Measurements from ENCODE around the gene HSPG2. TPM values are rescaled to one million over a fixed set of nuclear protein-coding genes. Genes with fewer than 3 reads are reported as not detected.
"Not testable (repeated sequence)": the region's sequence is repeated elsewhere in the genome, so short reads cannot be mapped to it uniquely, and the experiment has no call there.

HSPG2 gene
- total and polyA plus RNA-seq, 9 donors = 27.3 to 294 (median 92.6) TPM

DNA sequence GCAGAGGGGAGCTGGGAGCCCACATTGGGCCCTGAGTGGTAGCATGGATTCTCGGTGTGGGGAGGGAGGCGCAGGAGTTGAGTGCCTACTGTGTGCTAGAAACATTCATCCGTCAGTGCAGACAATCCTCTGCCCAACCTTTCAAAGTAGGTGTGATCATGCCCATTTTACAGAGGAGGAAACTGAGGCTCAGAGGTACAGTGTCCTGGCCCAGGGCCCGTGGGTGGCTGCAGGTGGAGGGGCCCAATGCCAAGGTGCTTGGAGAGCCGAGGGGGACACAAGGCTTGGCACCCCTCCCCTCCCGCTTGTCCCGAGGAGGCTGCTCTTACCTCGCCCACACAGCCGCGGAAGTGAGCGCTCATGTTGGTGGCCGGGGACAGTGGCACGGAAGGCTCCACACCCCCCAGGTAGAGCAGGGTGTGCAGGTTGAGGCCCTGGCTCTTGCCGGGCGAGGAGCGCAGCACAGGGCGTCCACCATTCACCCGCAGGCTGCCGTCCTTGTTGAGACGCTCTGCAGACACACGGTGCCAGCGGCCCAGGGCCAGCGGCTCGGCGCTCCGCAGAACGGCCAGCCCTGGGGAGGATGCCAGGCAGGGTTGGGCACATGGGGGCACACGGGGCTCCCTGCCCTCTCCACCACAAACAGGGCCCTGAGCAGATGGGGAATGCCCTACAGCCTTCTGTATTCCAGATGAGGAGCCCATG, 108.5 kb downstream of the HSPG2 start:
- no peak for TF ChIP-seq POLR2A (IDR thresholded peaks at IDR 0.05)
- TF ChIP-seq EP300 (IDR thresholded peaks at IDR 0.05) = no peak
- TF ChIP-seq, protein P1, sequence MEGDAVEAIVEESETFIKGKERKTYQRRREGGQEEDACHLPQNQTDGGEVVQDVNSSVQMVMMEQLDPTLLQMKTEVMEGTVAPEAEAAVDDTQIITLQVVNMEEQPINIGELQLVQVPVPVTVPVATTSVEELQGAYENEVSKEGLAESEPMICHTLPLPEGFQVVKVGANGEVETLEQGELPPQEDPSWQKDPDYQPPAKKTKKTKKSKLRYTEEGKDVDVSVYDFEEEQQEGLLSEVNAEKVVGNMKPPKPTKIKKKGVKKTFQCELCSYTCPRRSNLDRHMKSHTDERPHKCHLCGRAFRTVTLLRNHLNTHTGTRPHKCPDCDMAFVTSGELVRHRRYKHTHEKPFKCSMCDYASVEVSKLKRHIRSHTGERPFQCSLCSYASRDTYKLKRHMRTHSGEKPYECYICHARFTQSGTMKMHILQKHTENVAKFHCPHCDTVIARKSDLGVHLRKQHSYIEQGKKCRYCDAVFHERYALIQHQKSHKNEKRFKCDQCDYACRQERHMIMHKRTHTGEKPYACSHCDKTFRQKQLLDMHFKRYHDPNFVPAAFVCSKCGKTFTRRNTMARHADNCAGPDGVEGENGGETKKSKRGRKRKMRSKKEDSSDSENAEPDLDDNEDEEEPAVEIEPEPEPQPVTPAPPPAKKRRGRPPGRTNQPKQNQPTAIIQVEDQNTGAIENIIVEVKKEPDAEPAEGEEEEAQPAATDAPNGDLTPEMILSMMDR (IDR thresholded peaks at IDR 0.05) = no peak
- Histone ChIP-seq H3K4me1 (ENCODE audit: insufficient read depth) (no peaks in the 10 kb centered on the region), H3K27me3 (no peaks in the 10 kb centered on the region), H3K36me3 (no peaks in the 10 kb centered on the region), H3K4me3 (no peak overlapping the region), H3K27ac (no peak overlapping the region), H3K9me3 (peaks cover 0 to 2% of the 10 kb centered on the region in 2 donors)
- intact Hi-C loops (cut with DNase I) = no loop called here
- 85 to 89% (median 85%) methylated on average over 28 of the region's 28 CpGs for WGBS, 3 donors
- DNase-seq = no peak

- no peaks in the 10 kb centered on the region for H3K36me3 ChIP-seq
- no peak for DNase-seq
- 89 to 94% (median 92%) methylated on average over 13 of the region's 13 CpGs for WGBS, 3 donors
Observed at GRCh38 chr1:21828075-21828474, 109.0 kb downstream of the HSPG2 start.

GRCh38 chr1:21827141-21827679, 109.9 kb downstream of the HSPG2 start:
- H3K36me3 ChIP-seq = no peaks in the 10 kb centered on the region
- H3K27me3 ChIP-seq = no peaks in the 10 kb centered on the region
- intact Hi-C loops (cut with DNase I) = no loop called here
- WGBS, 3 donors = 91 to 93% (median 92%) methylated on average over 5 of the region's 5 CpGs
- no peak for DNase-seq
- TF ChIP-seq, protein P1 (IDR thresholded peaks at IDR 0.05) = no peak
- no peak for TF ChIP-seq EP300 (IDR thresholded peaks at IDR 0.05)
- TF ChIP-seq POLR2A (IDR thresholded peaks at IDR 0.05) = no peak
- no peak overlapping the region for H3K4me3 ChIP-seq
- no peaks in the 10 kb centered on the region for H3K4me1 ChIP-seq (ENCODE audit: insufficient read depth)
- H3K27ac ChIP-seq = no peak overlapping the region
- no peaks in the 10 kb centered on the region for H3K9me3 ChIP-seq

More at GRCh38 chr1:21828075-21828474, 109.0 kb downstream of the HSPG2 start:
- no peak overlapping the region for H3K27ac ChIP-seq
- no peak for TF ChIP-seq EP300 (IDR thresholded peaks at IDR 0.05)
- TF ChIP-seq POLR2A (IDR thresholded peaks at IDR 0.05) = no peak
- TF ChIP-seq, protein P1 (IDR thresholded peaks at IDR 0.05) = no peak
- no peaks in the 10 kb centered on the region for H3K4me1 ChIP-seq (ENCODE audit: insufficient read depth)
- H3K9me3 ChIP-seq = no peaks in the 10 kb centered on the region
- no peaks in the 10 kb centered on the region for H3K27me3 ChIP-seq
- no peak overlapping the region for H3K4me3 ChIP-seq
- intact Hi-C loops (cut with DNase I) = no loop called here

DNA sequence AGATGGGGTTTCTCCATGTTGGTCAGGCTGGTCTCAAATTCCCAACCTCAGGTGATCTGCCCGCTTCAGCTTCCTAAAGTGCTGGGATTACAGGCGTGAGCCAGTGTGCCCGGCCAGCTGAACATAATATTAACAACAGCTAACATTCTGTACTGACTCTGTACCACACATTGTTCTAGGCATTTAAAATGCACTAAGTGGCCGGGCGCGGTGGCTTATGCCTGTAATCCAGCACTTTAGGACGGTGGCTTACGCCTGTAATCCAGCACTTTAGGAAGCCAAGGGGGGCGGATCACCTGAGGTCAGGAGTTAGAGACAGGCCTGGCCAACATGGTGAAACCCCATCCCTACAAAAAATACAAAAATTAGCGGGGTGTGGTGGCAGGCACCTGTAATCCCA, 110.4 kb downstream of the HSPG2 start:
- H3K4me1 ChIP-seq (ENCODE audit: insufficient read depth); H3K36me3 ChIP-seq; H3K27me3 ChIP-seq; H3K4me3 ChIP-seq; H3K9me3 ChIP-seq; DNase-seq; intact Hi-C loops (cut with DNase I); H3K27ac ChIP-seq: not testable (repeated sequence)
- 93 to 96% (median 96%) methylated on average over 10 of the region's 10 CpGs for WGBS, 3 donors

DNA sequence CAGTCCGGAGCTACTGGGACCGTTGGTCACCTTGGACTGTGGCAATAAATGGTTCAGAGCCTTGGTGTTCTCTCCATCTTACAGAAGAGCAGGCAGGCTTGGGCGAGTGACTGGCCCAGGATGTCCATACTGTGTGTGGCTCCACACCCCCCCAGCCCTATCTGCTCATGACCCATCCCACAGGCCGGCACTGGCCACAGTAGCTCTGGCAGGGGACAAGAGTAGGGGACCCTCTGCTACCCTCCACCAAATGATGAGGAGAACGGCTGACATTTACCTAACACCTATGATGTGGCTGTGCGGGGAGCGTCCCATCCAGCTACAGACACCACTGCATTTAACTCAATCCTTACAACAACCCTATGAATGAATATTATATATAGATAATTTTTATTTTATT, 111.7 kb downstream of the HSPG2 start:
- no peak overlapping the region for H3K27ac ChIP-seq
- no peaks in the 10 kb centered on the region for H3K4me1 ChIP-seq (ENCODE audit: insufficient read depth)
- 87 to 95% (median 88%) methylated on average over 7 of the region's 7 CpGs for WGBS, 3 donors
- H3K4me3 ChIP-seq = no peak overlapping the region
- no peaks in the 10 kb centered on the region for H3K27me3 ChIP-seq
- intact Hi-C loops (cut with DNase I) = no loop called here
- no peaks in the 10 kb centered on the region for H3K9me3 ChIP-seq
- DNase-seq = no peak
- H3K36me3 ChIP-seq = no peaks in the 10 kb centered on the region
- TF ChIP-seq, protein P1 (IDR thresholded peaks at IDR 0.05) = no peak
- TF ChIP-seq EP300 (IDR thresholded peaks at IDR 0.05) (no peak), POLR2A (IDR thresholded peaks at IDR 0.05) (no peak)

Measured in ovary (tissue), 9 donors.